Liver (tissue), 3 donors: ENCODE measurements around the gene TRIM33.

Experiments used
- ATF3 ChIP-seq: IDR thresholded peaks from 2 replicates; pipeline ENCODE4 v1.6.1; 2016; ENCODE audit warnings: antibody characterized with exemption
- CTCF ChIP-seq: fragments of 150-350 bp; IDR thresholded peaks from 2 replicates; pipeline ENCODE4 v1.5.1; 2017; ENCODE audit warnings: improper control_type of control experiment, low read depth, low read length; ENCODE audit not compliant: missing input control
- EGR1 ChIP-seq, 2 donors: IDR thresholded peaks; 2 replicates each; pipeline ENCODE4 v1.6.1; 2016 to 2018; ENCODE audit warnings: antibody characterized with exemption in 2 of 2, low read depth in 2 of 2
- FOXA1 ChIP-seq: IDR thresholded peaks from 2 replicates; pipeline ENCODE4 v1.6.1; 2016; ENCODE audit warnings: antibody characterized with exemption
- GABPA ChIP-seq, 2 donors: IDR thresholded peaks in 1 of 2; conservative IDR thresholded peaks in 1 of 2; 2 replicates each; pipeline ENCODE4 v1.6.1; 2016; ENCODE audit warnings: antibody characterized with exemption in 2 of 2, mild to moderate bottlenecking in 1 of 2, moderate library complexity in 1 of 2
- JUND ChIP-seq, 2 donors: IDR thresholded peaks; 2 replicates each; pipeline ENCODE4 v1.6.1; 2016; ENCODE audit warnings: antibody characterized with exemption in 2 of 2
- MAX ChIP-seq: IDR thresholded peaks from 2 replicates; pipeline ENCODE4 v1.6.1; 2016; ENCODE audit warnings: antibody characterized with exemption
- NR2F2 ChIP-seq: IDR thresholded peaks from 2 replicates; pipeline ENCODE4 v1.6.1; 2016; ENCODE audit warnings: antibody characterized with exemption
- RAD21 ChIP-seq, 2 donors: IDR thresholded peaks; 2 replicates each; pipeline ENCODE4 v1.6.1; 2016; ENCODE audit warnings: antibody characterized with exemption in 2 of 2, mild to moderate bottlenecking in 2 of 2
- REST ChIP-seq: IDR thresholded peaks from 2 replicates; pipeline ENCODE4 v1.6.1; 2016; ENCODE audit warnings: antibody characterized with exemption, mild to moderate bottlenecking
- SP1 ChIP-seq: IDR thresholded peaks from 2 replicates; pipeline ENCODE4 v1.6.1; 2018; ENCODE audit warnings: antibody characterized with exemption, mild to moderate bottlenecking
- TAF1 ChIP-seq: conservative IDR thresholded peaks from 2 replicates; pipeline ENCODE4 v1.6.1; 2016; ENCODE audit warnings: antibody characterized with exemption, mild to moderate bottlenecking
- YY1 ChIP-seq: IDR thresholded peaks from 2 replicates; pipeline ENCODE4 v1.6.1; 2016; ENCODE audit warnings: antibody characterized with exemption, mild to moderate bottlenecking
- ZBTB33 ChIP-seq: IDR thresholded peaks from 2 replicates; pipeline ENCODE4 v1.6.1; 2016; ENCODE audit warnings: antibody characterized with exemption
- donor health status: healthy.
- donor health status: healthy.

- TF ChIP-seq CTCF: no peak
- TF ChIP-seq REST: no peak
- TF ChIP-seq ZBTB33: no peak
- TF ChIP-seq FOXA1: no peak
- no peak for TF ChIP-seq MAX
- TF ChIP-seq TAF1: no peak
- TF ChIP-seq RAD21 (IDR thresholded peaks at IDR 0.05): no peak
- no peak for TF ChIP-seq GABPA (IDR thresholded peaks at IDR 0.05 in 1 of 2, conservative IDR thresholded peaks at IDR 0.05 in 1 of 2)
- no peak for TF ChIP-seq ATF3
- TF ChIP-seq YY1: no peak
- no peak for TF ChIP-seq SP1
- TF ChIP-seq JUND (IDR thresholded peaks at IDR 0.05): no peak
- no peak for TF ChIP-seq EGR1 (IDR thresholded peaks at IDR 0.05; ENCODE audit: low read depth in 2 of 2)
- no peak for TF ChIP-seq NR2F2
Measured at GRCh38 chr1:114350731-114351445, 160.1 kb downstream of the TRIM33 start.
